Glutamatergic neuron (in vitro differentiated cells): Measurements from ENCODE around the gene HEPH. TPM values are rescaled to one million over a fixed set of nuclear protein-coding genes. Genes with fewer than 3 reads are reported as not detected.

ENCODE experiments used
- DNase-seq: peaks from one replicate; pipeline ENCODE4 v3.0.0; 2022
- H3K27ac Mint-ChIP-seq: one replicate; pipeline ENCODE4 v1.8.0; 2020; ENCODE audit warnings: mild to moderate bottlenecking, mixed read lengths, inconsistent platforms; ENCODE audit not compliant: unreplicated experiment
- H3K27me3 Mint-ChIP-seq: one replicate; pipeline ENCODE4 v1.8.0; 2020; ENCODE audit warnings: mild to moderate bottlenecking, moderate library complexity, mixed read lengths, inconsistent platforms; ENCODE audit not compliant: unreplicated experiment
- H3K36me3 Mint-ChIP-seq: one replicate; pipeline ENCODE4 v1.8.0; 2020; ENCODE audit warnings: mild to moderate bottlenecking, mixed read lengths, inconsistent platforms; ENCODE audit not compliant: unreplicated experiment
- H3K4me1 Mint-ChIP-seq: one replicate; pipeline ENCODE4 v1.8.0; 2020; ENCODE audit warnings: mild to moderate bottlenecking, low read depth, mixed read lengths, inconsistent platforms; ENCODE audit not compliant: unreplicated experiment
- H3K4me3 Mint-ChIP-seq: one replicate; pipeline ENCODE4 v1.8.0; 2020; ENCODE audit warnings: mild to moderate bottlenecking, mixed read lengths, inconsistent platforms; ENCODE audit not compliant: unreplicated experiment
- H3K9me3 Mint-ChIP-seq: one replicate; pipeline ENCODE4 v1.8.0; 2020; ENCODE audit warnings: mild to moderate bottlenecking, moderate library complexity, mixed read lengths, inconsistent platforms; ENCODE audit not compliant: unreplicated experiment
- total RNA-seq: library from RNA; stranded (reverse); fragmentation: NEBNext Ultra II Directional; extraction: Animal tissue kit (Norgen Biotek cat#: 25700); gene quantifications from one replicate; pipeline ENCODE4 v1.2.1, GENCODE V29; 2021; ENCODE audit not compliant: unreplicated experiment
- TF ChIP-seq, protein P1 (sequence below): fragments of 200-600 bp; sonication (generic); IDR thresholded peaks from one replicate; pipeline ENCODE4 v1.5.0; 2021; ENCODE audit not compliant: partially characterized antibody, unreplicated experiment

HEPH gene
- total RNA-seq, 1 donor from 2014 or later, result 2.2 TPM

DNA sequence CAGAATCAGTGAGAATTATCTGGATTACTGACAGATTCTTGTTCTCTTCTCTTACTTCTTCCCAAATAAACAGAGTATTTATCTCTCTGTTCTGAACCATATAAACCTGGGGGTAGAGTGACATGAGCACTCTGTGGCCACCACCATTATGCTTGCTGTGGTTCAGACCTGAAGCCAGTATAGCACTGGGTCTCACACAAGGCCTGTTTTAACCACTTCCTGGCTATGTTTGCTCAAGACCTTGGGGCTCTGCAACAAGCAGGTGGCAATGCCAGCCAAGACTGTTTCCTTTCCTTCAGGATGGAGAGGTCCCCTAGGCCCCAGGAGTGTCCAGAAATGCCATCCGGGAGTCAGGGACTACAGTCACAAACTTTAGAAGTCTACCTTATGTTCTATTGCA lies 21.7 kb upstream of the HEPH start:
- H3K36me3 Mint-ChIP-seq, result no peaks in the 10 kb centered on the region
- no peaks in the 10 kb centered on the region for H3K4me1 Mint-ChIP-seq

DNA sequence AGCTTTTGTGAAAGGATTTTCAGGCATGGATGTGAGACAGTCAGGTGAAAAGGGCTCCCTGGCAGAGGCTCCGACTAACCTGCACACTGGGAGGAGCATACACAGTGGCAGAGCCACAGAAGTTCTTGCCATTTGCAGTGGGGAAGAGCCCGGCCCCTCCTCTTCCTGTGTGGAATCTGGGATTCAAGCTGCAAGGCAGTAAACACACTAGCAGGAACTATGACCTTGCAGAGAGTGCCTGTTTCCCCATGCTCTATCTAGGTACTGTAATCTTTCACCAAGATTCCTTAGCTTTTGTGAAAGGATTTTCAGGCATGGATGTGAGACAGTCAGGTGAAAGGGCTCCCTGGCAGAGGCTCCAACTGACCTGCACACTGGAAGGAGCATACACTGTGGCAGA lies 19.8 kb upstream of the HEPH start:
- Mint-ChIP-seq H3K27me3 (no peaks in the 10 kb centered on the region), H3K36me3 (no peaks in the 10 kb centered on the region), H3K4me1 (no peaks in the 10 kb centered on the region), H3K27ac (no peak overlapping the region), H3K4me3 (no peak overlapping the region), H3K9me3 (no peaks in the 10 kb centered on the region)
- TF ChIP-seq, protein P1, sequence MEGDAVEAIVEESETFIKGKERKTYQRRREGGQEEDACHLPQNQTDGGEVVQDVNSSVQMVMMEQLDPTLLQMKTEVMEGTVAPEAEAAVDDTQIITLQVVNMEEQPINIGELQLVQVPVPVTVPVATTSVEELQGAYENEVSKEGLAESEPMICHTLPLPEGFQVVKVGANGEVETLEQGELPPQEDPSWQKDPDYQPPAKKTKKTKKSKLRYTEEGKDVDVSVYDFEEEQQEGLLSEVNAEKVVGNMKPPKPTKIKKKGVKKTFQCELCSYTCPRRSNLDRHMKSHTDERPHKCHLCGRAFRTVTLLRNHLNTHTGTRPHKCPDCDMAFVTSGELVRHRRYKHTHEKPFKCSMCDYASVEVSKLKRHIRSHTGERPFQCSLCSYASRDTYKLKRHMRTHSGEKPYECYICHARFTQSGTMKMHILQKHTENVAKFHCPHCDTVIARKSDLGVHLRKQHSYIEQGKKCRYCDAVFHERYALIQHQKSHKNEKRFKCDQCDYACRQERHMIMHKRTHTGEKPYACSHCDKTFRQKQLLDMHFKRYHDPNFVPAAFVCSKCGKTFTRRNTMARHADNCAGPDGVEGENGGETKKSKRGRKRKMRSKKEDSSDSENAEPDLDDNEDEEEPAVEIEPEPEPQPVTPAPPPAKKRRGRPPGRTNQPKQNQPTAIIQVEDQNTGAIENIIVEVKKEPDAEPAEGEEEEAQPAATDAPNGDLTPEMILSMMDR, result no peak
- no peak for DNase-seq

More for the DNA sequence above, 21.7 kb upstream of the HEPH start:
- H3K9me3 Mint-ChIP-seq, result no peaks in the 10 kb centered on the region
- H3K27me3 Mint-ChIP-seq, result no peaks in the 10 kb centered on the region
- TF ChIP-seq, protein P1, result no peak
- H3K4me3 Mint-ChIP-seq, result no peak overlapping the region
- no peak for DNase-seq
- no peak overlapping the region for H3K27ac Mint-ChIP-seq

DNA sequence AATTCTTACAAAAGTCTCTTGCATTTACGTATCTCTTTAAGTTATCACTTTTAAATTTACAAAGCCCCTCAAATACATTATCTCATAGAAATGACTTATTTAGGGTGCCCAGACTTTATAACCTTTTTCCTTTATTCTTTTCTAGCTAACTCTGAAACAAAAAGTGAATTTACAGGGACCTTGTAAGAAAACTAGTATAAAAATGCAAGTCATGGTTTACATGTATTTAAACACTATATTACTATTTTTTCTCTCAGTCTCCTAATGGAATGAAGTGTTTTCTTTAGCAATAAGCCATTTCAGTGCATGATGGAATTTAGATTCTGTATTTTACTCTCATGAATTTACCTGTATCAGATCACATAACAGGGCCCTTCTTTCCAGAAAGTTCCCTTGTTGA lies 14.5 kb upstream of the HEPH start:
- no peak for DNase-seq
- H3K4me1 Mint-ChIP-seq, result no peaks in the 10 kb centered on the region
- H3K36me3 Mint-ChIP-seq, result no peaks in the 10 kb centered on the region
- H3K4me3 Mint-ChIP-seq, result no peak overlapping the region
- no peak overlapping the region for H3K27ac Mint-ChIP-seq
- no peaks in the 10 kb centered on the region for H3K27me3 Mint-ChIP-seq
- TF ChIP-seq, protein P1, result no peak
- H3K9me3 Mint-ChIP-seq, result no peaks in the 10 kb centered on the region

DNA sequence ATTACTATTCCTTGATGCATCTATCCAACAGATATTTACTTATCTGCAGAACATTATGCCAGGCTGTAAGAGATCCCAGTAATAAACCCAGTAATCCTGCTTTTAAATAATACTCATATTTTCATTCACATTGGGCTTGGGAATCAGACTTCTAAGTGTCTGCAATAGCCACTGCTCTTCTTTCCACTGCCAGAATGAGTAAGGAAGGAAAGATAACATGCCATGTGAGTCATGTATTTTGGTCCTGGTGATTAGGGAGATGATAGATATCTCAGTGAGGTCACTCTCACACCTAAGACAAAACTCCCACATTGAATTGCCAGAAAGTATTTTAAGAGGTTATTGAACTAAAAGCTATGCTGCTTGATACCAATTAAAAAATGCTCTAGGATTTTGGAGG lies 13.9 kb upstream of the HEPH start:
- DNase-seq, result no peak
- Mint-ChIP-seq H3K4me1 (no peaks in the 10 kb centered on the region), H3K27me3 (no peaks in the 10 kb centered on the region), H3K4me3 (no peak overlapping the region), H3K36me3 (no peaks in the 10 kb centered on the region), H3K9me3 (no peaks in the 10 kb centered on the region), H3K27ac (no peak overlapping the region)
- TF ChIP-seq, protein P1, result no peak

DNA sequence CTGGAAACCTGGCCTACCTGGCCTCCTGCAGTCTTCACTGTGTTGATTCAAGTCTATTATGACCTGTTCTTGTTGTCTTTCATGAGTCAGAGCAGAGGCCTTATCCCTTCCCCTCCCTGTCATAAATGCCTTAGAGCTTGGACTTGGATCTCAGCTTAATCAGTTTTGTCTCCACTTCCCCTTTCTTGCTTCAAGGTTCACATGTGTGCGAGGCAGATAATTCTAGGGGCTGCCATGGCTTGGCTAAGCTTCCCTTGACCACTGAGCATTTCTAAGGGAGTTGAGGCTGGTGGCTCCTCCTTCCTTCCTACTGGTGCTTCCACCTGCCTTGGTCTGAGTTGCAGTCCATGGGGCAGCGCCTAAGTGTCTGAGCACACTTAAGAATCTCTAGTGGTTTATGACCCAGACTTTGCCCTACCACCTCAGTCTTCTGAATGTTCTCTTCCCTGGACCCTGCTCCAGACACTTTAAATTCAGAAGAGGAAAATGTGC lies 1.7 kb upstream of the HEPH start:
- Mint-ChIP-seq H3K9me3 (no peaks in the 10 kb centered on the region), H3K4me1 (no peaks in the 10 kb centered on the region), H3K27me3 (no peaks in the 10 kb centered on the region), H3K36me3 (no peaks in the 10 kb centered on the region), H3K4me3 (no peak overlapping the region), H3K27ac (no peak overlapping the region)
- DNase-seq, result no peak
- TF ChIP-seq, protein P1, result no peak
